Nucleus accumbens (tissue), 56 donors: ENCODE data around the gene THSD4.
"Not testable (repeated sequence)": the region's sequence is repeated elsewhere in the genome, so short reads cannot be mapped to it uniquely, and the experiment has no call there.

ENCODE experiments used
- DNase-seq, 56 donors: peaks; one replicate each; lab custom pipeline; 2025; lab: John Stamatoyannopoulos, UW

THSD4 gene

DNA sequence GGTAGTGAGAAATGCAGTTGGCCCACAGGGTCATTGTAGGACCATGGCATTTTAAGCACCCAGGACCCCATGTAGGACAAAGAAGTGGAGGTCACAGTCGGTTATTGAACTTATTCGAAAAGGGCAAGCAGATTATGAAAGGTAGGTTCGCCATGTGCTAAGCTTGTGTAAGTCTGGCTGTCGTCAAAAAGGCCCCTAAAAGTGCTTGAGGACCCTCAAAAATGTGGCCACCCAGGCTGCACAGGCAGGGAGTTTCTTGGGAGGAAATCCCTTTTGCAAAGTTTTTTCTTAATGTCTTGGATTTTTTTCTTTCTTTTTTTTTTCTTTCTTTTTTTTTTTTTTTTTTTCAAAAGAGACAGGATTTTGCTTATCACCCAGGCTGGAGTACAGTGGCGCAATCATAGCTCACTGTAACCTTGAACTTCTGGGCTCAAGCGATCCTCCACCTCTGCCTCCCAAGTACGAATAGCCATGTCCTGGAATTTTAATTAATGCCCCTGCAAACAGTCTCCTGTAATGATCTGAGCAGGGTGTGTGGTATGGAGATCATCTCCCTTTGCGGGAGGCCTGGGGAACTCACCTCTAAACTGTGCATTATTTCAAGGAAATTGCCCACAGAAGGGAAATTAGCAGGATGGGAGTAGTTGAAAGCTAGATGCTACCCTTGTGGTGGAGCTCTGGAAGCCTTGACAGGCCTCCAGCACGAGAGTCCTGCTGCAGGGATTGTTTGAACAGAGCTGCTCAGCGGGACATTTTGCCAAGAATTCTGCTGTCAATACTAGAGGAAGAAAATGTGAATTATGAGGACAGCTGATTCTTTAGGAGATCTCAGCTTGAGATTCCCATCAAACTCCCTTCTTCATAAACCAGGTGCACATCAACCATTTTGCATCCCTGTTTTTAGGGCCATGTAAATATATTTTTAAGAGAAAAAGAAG is 28.4 kb downstream of the THSD4 start:
- no peak for DNase-seq

DNA sequence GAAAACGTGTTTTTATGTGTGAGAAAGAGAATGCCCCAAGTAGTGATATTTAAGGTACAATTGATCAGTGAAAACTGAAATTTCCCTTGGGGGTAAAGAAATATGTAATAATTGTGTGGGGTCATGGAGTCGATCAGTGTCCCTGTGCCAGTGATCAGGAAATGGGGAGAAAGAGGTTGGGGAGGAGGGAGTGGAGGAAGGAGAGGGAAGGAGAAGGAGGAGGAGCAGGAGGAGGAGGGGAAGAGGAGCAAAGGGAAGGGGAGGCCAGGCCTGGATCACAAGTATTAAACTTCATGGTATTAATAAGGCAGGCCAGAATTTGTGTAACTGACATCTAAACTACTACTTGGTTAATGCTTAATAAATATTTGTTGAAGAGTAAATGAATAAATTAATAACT is 30.4 kb downstream of the THSD4 start:
- DNase-seq = no peak

- no peak for DNase-seq
Measured at GRCh38 chr15:71146580-71146982, 31.3 kb downstream of the THSD4 start.

DNA sequence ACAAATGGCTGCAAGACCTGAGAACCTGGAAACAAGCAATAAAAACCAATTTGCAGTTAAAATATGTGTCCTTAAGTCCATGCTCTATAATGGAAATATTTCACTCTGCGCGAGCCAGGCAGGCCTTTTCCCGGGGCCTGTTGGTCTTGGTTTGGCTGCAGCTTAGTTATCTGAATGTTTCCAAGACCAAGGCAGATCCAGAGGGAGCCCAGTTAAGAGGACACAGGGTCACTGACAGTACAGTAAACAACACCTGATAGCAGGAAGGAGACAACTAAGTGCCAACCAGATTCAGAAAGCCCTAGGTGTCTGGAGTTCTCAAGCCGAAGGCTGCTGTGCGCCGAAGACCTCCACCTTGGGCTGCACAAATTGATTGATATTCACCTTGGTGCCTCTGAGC is 32.8 kb downstream of the THSD4 start:
- no peak for DNase-seq

DNA sequence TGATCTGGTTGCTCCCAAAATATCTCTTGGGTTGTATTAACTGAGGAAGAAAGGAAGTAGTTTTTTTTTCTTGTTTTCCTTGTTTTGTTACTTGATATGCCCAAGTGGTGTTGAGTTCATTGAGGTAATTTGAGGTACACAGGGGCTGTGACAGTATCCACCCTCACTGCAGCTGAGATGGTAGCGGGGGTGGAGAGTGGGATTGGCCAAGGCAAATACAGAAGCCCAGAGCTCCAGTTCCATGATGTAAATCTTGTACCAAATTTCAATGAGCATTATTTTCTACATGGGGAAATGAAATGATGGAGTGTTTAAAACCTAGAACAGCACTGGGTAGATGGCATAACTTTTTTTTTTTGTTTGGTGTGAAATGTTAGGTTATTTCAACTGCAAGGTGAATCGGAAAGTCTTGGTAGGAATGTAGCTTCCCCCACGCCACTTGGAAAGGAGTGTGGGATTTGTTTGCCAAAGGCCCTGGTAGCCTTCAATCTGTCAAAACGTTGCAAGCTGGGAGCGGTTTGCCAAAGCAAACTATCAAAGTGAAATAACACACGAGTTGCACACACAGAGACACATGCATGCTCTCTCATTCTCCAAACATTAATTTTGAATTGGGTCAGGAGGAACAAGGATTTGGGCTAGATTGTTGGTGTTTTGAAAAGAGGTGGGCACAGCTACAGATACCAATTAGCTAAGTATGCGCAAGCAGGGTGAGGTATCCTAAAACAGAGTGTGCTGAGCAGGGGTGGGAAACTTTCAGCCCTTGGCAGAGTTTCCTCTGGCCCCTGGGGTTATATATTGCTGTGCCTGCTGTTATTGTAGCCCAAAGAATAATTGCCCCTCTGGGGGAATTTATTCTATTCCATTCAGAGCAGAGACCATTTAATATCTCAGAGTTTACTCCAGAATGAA is 34.6 kb downstream of the THSD4 start:
- DNase-seq = no peak

GRCh38 chr15:71151081-71151480 is 35.8 kb downstream of the THSD4 start:
- no peak for DNase-seq

- DNase-seq = no peak
Measured at GRCh38 chr15:71152542-71152941, 37.3 kb downstream of the THSD4 start.

DNA sequence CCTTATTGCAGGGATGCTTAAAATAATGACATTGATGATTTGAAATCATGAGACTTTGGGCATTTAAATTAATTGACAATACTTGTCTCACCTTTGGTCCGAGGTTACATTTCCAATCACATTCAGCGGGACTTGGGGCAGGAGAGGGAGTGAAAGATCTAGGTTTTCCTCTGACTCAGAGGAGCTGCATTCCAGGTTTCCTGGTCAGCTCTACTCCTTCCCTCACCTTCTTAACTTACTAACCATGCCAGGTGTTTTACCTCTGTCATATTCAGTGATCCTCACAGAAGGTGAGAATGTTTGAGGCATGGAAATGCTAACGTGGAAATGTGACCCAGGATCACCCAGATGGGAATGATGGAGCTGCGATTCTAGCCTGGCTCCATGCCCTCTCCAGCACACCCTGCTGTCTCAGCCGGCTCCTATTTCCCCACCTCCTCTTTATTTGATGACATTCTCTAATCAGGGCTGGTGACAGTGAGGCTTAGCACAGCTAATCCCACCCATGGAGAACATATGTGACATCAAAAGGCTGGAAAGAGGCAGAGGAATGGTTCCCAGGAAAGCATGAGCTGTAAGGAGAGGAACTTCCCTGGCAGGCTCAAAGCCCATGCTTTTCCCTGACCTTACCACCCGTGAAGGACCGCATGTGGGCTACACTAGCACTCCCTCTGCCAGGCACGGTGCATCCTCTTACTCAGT is 38.7 kb downstream of the THSD4 start:
- no peak for DNase-seq

DNA sequence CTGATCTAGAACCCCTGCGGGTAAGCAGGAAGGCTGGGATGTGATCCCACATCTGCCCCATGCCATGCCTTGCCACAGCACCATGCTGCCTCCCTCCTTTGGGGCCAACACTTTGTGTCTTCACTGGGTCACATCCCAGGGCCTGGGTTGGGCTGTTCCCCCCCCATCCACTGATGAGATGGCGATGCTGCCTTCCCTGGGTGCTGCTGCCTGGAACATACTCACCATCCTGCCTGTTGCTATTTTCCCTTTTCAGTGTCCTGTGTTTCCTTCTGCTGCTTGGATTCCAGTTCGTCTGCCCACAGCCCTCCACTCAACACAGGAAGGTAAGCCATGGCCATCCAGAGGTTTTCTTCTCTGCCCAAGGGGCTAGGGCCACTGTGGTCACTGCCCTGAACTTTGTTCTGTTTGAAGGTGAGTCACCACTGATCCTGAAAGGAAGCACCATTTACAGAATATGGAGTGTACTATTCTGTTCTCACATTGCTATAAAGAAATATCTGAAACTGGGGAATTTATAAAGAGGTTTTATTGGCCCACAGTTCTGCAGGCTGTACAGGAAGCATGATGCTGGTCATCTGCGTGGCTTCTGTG is 39.4 kb downstream of the THSD4 start:
- DNase-seq = no peak

GRCh38 chr15:71155534-71155933 is 40.3 kb downstream of the THSD4 start:
- no peak for DNase-seq

GRCh38 chr15:71160976-71161375 is 45.7 kb downstream of the THSD4 start:
- DNase-seq = no peak

GRCh38 chr15:71162309-71162708 is 47.0 kb downstream of the THSD4 start:
- DNase-seq = no peak

DNA sequence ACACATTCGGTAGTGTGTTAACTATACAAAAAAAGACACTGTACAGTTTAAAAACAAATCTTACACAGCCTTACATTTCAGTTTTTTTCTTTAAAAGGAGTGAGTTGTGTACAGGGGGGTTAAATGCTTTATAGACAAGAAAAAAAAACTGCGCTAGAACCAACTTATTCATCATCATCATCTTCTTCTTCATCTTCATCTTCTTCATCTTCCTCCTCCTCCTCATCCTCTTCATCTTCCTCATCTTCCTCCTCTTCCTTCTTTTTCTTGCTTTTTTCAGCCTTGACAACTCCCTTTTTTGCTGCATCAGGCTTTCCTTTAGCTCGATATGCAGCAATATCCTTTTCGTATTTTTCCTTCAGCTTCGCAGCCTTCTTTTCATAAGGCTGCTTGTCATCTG is 49.3 kb downstream of the THSD4 start:
- not testable (repeated sequence) for DNase-seq

- DNase-seq = no peak
Measured at GRCh38 chr15:71167445-71168165, 52.3 kb downstream of the THSD4 start.

DNA sequence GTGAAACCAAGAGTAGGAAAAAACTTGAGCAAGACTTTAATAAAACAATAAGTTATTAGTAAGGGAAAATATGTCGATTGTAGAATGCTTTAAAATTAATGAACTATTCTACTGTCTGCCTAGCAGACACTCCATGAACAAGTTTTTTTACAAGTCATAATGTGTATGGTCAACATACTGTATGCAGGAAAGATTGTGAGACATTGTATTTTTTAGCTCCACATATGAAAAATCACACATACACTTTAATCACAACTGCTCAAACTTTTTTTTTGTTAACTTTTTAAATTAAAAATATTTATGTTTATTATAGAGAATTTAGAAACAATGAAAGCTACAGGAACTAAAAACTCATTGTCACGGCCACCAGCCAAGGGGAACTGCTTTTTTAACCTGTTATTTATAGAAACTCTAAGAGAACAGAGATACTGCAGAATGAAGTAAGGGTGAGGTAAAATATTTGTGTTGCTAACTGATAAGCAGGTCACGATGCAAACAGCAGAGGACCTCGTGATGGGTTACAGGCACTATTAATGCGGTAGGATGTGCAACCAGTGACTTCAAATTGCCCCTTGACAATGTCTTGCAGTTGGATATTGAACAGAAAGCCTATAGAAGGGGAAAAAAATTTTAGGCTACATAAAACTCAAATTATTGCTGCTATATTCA is 53.0 kb downstream of the THSD4 start:
- DNase-seq = no peak

DNA sequence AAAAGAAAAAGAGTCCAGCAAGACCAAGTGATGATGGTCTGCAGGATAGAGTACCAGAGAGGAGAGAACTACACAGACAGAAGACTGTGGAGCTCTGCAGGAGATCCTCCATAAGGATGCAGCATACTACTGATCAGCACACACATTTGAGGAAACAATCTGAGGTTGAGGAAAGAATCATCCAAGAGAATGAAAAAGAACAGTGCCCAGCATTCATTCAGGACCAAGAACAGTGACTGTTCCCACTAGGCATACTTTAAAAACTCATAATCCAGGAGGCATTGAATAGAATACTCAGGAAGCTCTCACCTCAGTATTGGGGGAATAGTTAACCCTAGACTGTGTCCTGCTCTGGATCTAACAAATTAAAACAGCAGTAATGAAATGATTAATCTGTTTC is 54.9 kb downstream of the THSD4 start:
- DNase-seq = no peak

- DNase-seq = no peak
Measured at GRCh38 chr15:71171195-71171594, 55.9 kb downstream of the THSD4 start.

GRCh38 chr15:71174360-71174759 is 59.1 kb downstream of the THSD4 start:
- DNase-seq = not testable (repeated sequence)
